NCI-H510A treated with DMSO at 0.1 percent for 48 hours (cell line): ENCODE measurements around the gene EPHX1.
"Not testable (repeated sequence)": the region's sequence is repeated elsewhere in the genome, so short reads cannot be mapped to it uniquely, and the experiment has no call there.

Experiments used
- DNase-seq: peaks from one replicate; lab custom pipeline; 2025; lab: John Stamatoyannopoulos, UW

The EPHX1 gene

DNA sequence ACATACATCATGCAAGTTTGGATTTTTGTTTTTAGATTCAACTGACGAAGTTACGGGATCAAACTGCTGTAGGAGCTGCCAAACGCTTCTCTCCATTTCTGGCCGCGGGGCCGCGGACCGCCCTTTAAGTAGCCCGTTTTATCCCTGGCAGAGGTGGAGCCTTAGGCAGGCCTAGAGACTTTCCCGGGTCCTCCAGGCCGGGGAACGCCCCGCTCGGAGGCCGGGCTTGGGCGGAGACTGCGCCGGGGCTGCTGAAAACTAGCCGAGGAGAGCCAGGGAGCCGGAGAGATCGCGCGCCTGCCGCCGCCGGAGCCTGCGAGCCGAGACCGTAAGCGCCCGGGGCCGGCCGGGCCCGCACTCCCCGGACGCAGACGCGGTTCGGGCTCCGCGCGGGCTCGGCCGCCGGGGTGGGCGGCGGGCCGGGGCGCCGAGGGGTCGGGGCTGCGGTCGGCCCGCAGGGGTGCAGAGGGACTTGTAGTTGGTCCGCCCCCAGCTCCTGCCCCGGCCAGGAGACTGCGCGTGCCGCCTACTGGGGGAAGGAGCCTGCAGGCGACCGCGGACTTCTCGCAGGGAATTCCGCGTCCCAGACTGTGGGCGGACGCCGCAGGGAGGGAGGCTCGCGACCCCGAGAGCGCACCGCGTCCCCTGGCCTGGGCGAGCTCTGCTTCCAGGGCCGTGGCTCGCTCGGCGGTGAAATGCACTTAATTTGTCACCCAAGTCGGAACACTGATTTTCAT lies at the start of gene EPHX1:
TSS of gene EPHX1 (plus strand) at position 283 of the 737 bp plus-strand sequence. CDS start 18,606 bp downstream, outside the sequence.
- DNase-seq: peak; percentile 80

DNA sequence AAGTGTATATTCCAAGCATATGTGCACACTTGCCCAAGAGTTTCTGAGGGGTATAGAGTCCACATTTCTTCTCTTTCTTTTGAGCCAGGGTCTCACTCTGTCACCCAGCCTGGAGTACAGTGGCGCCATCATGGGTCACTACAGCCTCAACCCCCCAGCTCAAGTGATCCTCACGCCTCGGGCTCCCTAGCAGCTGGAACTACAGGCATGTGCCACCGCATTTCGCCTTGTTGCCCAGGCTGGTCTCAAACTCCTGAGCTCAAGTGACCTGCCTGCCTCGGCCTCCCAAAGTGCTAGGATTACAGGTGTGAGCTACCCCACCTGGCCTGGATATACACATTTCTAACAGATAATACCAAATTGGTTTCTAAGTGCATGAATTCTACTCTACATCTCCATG lies 49.4 kb upstream of the EPHX1 start:
- DNase-seq: no peak

DNA sequence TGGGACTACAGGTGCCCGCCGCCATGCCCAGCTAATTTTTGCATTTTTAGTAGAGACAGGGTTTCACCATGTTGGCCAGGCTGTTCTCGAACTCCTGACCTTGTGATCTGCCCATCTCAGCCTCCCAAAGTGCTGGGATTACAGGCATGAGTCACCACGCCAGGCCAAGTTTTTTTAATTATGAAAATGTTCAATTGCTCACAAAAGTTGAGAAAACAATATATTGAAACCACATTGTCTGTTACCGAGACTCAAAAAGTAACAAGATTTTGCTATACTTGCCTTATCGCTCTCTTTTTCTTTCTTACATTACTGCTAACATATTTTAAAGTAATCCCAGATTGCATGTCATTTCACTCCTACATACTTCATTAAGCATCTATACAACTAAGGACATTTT lies 48.5 kb upstream of the EPHX1 start:
- DNase-seq: not testable (repeated sequence)

- peak; percentile 41 for DNase-seq
These were observed 47.9 kb upstream of the EPHX1 start for GRCh38 chr1:225762002-225762441.

DNA sequence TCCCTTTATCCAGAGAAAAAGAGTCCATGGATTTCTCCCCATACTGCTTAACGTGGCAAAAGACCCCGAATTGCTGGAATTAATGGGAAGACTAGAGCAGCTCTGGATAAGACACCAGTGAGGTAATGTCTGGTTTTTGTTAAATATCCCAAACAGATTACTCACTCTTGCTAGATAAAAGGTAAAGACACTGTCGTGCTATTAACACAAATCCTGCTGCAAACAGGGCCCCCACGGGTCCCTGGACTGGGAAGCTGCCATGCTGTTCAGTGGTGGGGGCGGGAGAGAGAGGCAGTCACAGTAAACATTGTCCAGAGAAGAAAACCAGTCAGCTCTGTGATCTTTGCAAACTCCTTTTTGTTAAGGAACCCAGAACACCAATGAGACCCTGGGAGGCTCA lies 47.5 kb upstream of the EPHX1 start:
- DNase-seq: no peak

- no peak for DNase-seq
These were observed 46.0 kb upstream of the EPHX1 start for GRCh38 chr1:225763716-225764548.

DNA sequence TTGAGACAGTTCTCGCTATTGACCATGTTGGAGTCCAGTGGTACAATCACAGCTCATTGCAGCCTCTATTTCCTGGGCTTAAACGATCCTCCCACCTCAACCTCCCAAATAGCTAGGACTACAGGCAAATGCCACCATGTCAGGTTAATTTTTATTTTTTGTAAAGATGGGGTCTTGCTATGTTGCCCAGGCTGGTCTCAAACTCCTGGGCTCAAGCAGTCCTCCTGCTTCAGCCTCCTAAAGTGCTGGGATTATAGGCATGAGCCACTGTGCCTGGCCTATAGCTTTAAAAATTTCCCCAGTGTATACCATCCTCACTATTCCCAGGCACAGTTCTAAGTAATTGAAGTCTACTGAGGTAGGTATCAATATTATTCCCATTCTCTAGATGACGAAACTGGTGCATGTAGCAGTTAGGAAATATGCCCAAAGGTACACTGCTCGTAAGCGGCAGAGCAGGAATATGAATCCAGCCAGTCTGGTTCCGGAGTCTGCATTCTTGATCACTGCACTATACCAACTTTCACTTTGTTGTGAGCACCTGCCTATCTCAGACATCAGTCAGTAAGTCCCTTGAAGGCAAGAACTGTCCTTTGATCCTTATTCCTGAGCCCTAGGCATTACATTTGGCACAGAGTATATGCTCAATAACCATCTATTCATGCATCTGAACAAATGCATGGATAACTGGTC lies 43.8 kb upstream of the EPHX1 start:
- DNase-seq: no peak

DNA sequence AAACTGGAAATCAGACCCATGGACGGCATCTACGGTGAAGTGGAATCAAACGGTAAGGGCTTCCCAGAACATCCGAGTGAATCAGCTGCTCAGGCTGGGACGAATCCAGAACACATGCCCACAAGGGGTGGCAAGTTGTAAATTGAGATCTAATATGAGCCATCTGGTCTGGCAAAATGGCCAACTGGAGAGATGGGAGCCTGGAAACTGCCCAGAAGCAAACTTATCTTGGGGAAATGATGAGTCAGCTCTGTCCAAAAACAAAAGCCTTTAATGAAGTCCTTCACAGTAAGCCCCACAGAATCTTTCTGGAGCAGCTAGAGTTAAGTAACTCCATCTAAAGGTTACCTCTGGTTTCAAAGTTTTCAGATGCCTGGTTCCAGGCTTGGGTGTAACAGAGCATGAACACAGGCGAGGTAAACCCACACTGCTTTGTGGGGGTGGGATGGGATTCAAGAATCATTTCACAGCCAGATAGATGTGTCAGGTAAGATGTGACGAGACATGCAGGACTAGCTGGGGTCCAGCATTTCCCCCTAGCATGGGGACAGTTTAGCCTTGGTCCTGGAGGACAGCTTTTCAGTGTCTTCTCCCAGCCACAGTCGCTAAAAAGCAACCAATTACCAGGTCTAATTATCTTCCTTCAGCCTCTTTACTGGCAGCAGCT lies 42.8 kb upstream of the EPHX1 start:
- DNase-seq: peak; percentile 32

- peak; percentile 79 for DNase-seq
These were observed 42.0 kb upstream of the EPHX1 start for GRCh38 chr1:225767634-225768540.

DNA sequence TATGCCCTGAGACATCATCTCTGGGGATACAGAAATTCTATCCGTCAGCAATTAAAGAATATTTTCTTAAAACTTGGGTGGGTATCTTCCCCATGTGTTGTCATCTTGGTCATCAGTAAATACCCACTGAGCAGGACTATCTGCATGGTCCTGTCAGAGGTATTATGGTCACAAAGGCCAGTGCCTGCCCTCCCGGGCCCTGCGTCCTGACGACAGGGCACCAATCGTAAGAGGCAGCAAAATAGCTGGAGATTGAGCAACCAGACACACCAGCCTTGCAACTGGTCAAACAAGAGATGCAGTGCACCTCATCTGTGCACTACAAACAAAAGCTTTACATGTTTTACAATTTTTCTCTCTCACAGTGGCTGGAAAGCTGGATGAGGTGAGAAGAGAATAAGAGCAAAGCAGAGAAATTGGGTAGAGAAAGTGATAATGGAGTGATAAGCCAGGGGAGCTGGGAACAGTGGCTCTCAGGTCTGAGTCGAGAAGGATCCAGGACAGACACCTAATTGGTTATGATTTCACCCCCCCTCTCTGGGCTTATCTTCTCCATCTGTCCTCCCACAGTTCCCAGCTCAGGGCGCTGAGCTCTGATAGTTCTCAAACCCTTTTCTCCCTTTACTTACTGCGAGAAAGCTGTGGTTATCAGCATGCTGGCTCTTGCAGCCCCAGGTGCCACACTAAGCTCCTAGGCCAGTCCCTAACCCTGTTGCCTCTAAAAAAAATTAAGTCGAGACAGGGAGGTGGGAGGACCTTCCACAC lies 41.1 kb upstream of the EPHX1 start:
- peak; percentile 80 for DNase-seq

GRCh38 chr1:225769687-225770086 lies 40.2 kb upstream of the EPHX1 start:
- DNase-seq: no peak

- no peak for DNase-seq
These were observed 39.2 kb upstream of the EPHX1 start for GRCh38 chr1:225770561-225771248.

- no peak for DNase-seq
These were observed 38.1 kb upstream of the EPHX1 start for GRCh38 chr1:225771661-225772322.

DNA sequence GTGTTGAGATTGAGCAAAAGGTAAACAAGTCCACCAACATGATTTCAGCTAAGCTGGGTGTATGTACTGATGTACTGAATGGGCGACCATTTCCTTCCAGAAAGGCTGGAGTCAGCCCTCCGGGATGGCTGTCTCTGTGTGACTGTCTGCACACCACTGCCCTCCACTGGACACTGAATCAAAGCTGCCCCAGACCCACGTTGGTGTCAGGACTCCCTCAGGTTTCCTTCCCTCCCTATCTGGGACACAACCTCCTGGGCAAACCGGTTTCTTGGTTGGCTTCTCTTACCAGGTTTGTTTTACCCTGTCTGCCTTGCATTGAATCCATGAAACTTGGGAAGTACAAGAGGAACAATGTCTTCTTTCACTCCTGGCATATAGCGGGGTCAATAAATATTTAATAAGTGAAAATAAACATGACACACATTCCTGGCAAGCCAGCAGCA lies 37.6 kb upstream of the EPHX1 start:
- peak; percentile 84 for DNase-seq

DNA sequence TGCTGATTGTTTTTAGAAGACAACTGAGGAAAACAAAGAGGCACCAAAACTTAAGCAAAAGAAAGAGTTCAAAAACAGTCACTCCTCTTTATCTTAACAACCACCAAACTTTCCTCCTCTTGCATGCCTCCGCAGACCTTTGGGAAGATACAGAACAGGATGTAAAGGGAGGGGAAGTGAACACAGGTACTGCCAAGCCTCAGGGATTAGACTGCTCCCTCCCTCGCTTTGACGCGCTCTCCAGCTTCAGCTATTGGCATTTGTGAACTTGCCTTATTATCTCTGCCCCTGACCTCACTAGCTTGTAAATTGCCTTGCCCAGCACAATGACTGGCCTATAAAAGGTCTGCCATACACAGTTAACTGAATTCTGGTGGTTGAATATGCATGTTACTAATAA lies 37.1 kb upstream of the EPHX1 start:
- DNase-seq: no peak

GRCh38 chr1:225774281-225775147 lies 35.4 kb upstream of the EPHX1 start:
- no peak for DNase-seq

GRCh38 chr1:225776294-225776693 lies 33.6 kb upstream of the EPHX1 start:
- DNase-seq: no peak

DNA sequence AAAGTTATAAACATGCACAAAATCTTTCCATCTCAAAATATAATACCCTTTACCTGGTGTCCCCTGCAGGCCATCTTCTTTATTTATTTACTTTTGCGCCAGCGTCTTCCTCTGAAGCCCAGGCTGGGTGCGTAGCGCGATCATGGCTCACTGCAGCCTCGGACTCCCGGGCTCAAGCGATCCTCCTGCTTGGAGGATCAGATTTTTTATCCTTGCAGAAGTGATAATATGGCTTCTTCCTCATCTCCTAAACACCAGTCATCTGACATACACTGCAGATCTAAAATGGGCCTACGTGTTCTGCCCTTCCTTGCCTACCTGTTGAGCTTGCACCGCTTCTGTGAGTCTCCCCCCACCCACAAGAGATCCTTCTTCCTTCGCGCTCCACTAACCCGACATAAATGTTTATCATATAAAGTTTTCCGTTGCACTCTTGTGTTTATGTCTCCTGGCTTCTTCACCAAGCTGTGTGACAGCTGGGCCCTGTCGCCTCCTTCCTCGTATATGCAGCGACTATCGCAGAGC lies 32.8 kb upstream of the EPHX1 start:
- DNase-seq: peak; percentile 88
